H1 (cell line): ENCODE measurements around the gene GAREM2. TPM values are rescaled to one million over a fixed set of nuclear protein-coding genes. Genes with fewer than 3 reads are reported as not detected.

Experiments used
- CTCF ChIA-PET: fragments of 300-600 bp; sonication (Branson Sonifier 250); formaldehyde crosslinking; loops from one replicate; lab custom pipeline; 2021; ENCODE audit not compliant: partially characterized antibody; lab: Charles Lee
- POLR2A ChIA-PET: fragments of 300-600 bp; sonication (Branson Sonifier 250); formaldehyde crosslinking; loops from one replicate; lab custom pipeline; 2021; ENCODE audit warnings: inconsistent platforms; ENCODE audit not compliant: partially characterized antibody; lab: Charles Lee
- DNase-seq, 2 experiments: peaks; one replicate each; pipeline versions ENCODE4 v3.0.0 to v3.0.0-alpha.2; 2010 to 2022; ENCODE audit warnings: low spot score in 2 of 2, low read depth in 1 of 2, mixed read lengths in 1 of 2
- FAIRE-seq: peaks from 2 replicates; lab custom pipeline; 2011; peaks lifted over from hg19 to GRCh38; lab: Jason Lieb, UNC
- H2AFZ ChIP-seq: 2 replicates; pipeline ENCODE4 v1.8.1; 2012; ENCODE audit warnings: low read length, inconsistent platforms
- H2AK5ac ChIP-seq: 2 replicates; pipeline ENCODE4 v1.6.1; 2013; ENCODE audit warnings: low read depth, low read length
- H2BK120ac ChIP-seq: replicated peaks from 2 replicates; pipeline ENCODE3; 2013; ENCODE audit warnings: low read depth, low read length, inconsistent platforms
- H2BK12ac ChIP-seq: 2 replicates; pipeline ENCODE4 v1.6.1; 2013; ENCODE audit warnings: low read depth, low read length
- H2BK15ac ChIP-seq: 2 replicates; pipeline ENCODE4 v1.6.1; 2013; ENCODE audit warnings: low read length
- H2BK20ac ChIP-seq: 2 replicates; pipeline ENCODE4 v1.6.1; 2013; ENCODE audit warnings: low read length
- H2BK5ac ChIP-seq: 2 replicates; pipeline ENCODE4 v1.6.1; 2013; ENCODE audit warnings: low read depth, low read length
- H3K14ac ChIP-seq: 2 replicates; pipeline ENCODE4 v1.6.1; 2013; ENCODE audit warnings: inconsistent platforms; ENCODE audit not compliant: insufficient read length
- H3K18ac ChIP-seq: 2 replicates; pipeline ENCODE4 v1.6.1; 2013; ENCODE audit warnings: low read length; ENCODE audit errors: extremely low read depth
- H3K23ac ChIP-seq: 2 replicates; pipeline ENCODE4 v1.6.1; 2013; ENCODE audit warnings: inconsistent platforms; ENCODE audit not compliant: insufficient read length
- H3K23me2 ChIP-seq: 2 replicates; pipeline ENCODE4 v1.6.1; 2013; ENCODE audit warnings: low read depth, low read length
- H3K27ac ChIP-seq: 2 replicates; pipeline ENCODE4 v1.6.1; 2011; ENCODE audit warnings: low read depth, low read length, inconsistent platforms
- H3K27me3 ChIP-seq, 4 experiments: replicated peaks in 1 of 4; 1 replicate in 1 of 4; 2 replicates in 3 of 4; pipeline versions ENCODE4 v1.6.1 to v1.8.1; 2011 to 2013; ENCODE audit warnings: low read length in 3 of 4, mild to moderate bottlenecking in 3 of 4, inconsistent platforms in 2 of 4, mixed read lengths in 2 of 4, moderate library complexity in 1 of 4; ENCODE audit not compliant: control insufficient read depth in 3 of 4, insufficient read depth in 3 of 4; ENCODE audit errors: extremely low read depth in 1 of 4
- H3K36me3 ChIP-seq, 4 experiments: 2 replicates each; pipeline versions ENCODE4 v1.6.1 to v1.8.1; 2011 to 2013; ENCODE audit warnings: mild to moderate bottlenecking in 4 of 4, low read length in 3 of 4, moderate library complexity in 2 of 4, control low read depth in 1 of 4, inconsistent platforms in 1 of 4; ENCODE audit not compliant: insufficient read depth in 4 of 4, control insufficient read depth in 2 of 4
- H3K4ac ChIP-seq: replicated peaks from 2 replicates; pipeline ENCODE3; 2013; ENCODE audit warnings: low read length, low read depth, mixed read lengths, inconsistent platforms; ENCODE audit not compliant: insufficient read length
- H3K4me1 ChIP-seq, 4 experiments: replicated peaks in 1 of 4; 1 replicate in 1 of 4; 2 replicates in 3 of 4; pipeline versions ENCODE4 v1.6.1 to v1.8.1; 2011 to 2013; ENCODE audit warnings: low read length in 3 of 4, inconsistent platforms in 2 of 4, mixed read lengths in 1 of 4; ENCODE audit not compliant: insufficient read depth in 4 of 4, control insufficient read depth in 3 of 4
- H3K4me2 ChIP-seq, 2 experiments: 2 replicates each; pipeline versions ENCODE4 v1.6.1 to v1.8.1; 2011 to 2013; ENCODE audit warnings: low read depth in 2 of 2, low read length in 2 of 2, control low read depth in 1 of 2, inconsistent platforms in 1 of 2, mild to moderate bottlenecking in 1 of 2; ENCODE audit not compliant: insufficient read depth in 1 of 2
- H3K4me3 ChIP-seq, 4 experiments: fragments of 200-600, 300-600 bp in 1 of 4; sonication (generic), shearing (Covaris generic), sonication (Bioruptor Twin) in 1 of 4; 2 replicates each; pipeline versions ENCODE4 v1.5.1 to v1.8.1; 2011 to 2016; ENCODE audit warnings: low read length in 4 of 4, low read depth in 3 of 4, control low read depth in 2 of 4, inconsistent platforms in 2 of 4, mild to moderate bottlenecking in 2 of 4, mixed read lengths in 1 of 4, moderate library complexity in 1 of 4; ENCODE audit not compliant: insufficient read depth in 2 of 4; ENCODE audit errors: extremely low read depth in 1 of 4
- H3K56ac ChIP-seq: replicated peaks from 2 replicates; pipeline ENCODE3; 2013; ENCODE audit warnings: low read depth, mild to moderate bottlenecking, mixed read lengths, low read length, inconsistent platforms; ENCODE audit not compliant: insufficient read length
- H3K79me1 ChIP-seq: 2 replicates; pipeline ENCODE4 v1.6.1; 2013; ENCODE audit warnings: low read depth, low read length, control low read depth
- H3K79me2 ChIP-seq, 2 experiments: 2 replicates each; pipeline versions ENCODE4 v1.6.1 to v1.8.1; 2012 to 2013; ENCODE audit warnings: low read length in 2 of 2, mild to moderate bottlenecking in 2 of 2, inconsistent platforms in 1 of 2; ENCODE audit not compliant: insufficient read depth in 2 of 2, control insufficient read depth in 1 of 2
- H3K9ac ChIP-seq, 4 experiments: replicated peaks in 1 of 4; 1 replicate in 1 of 4; 2 replicates in 3 of 4; pipeline versions ENCODE4 v1.6.1 to v1.8.1; 2011 to 2013; ENCODE audit warnings: low read depth in 3 of 4, low read length in 3 of 4, control low read depth in 2 of 4, mild to moderate bottlenecking in 2 of 4, moderate library complexity in 2 of 4, inconsistent platforms in 1 of 4; ENCODE audit errors: extremely low read depth in 1 of 4
- H3K9me3 ChIP-seq, 2 experiments: 2 replicates each; pipeline versions ENCODE4 v1.6.1 to v1.8.1; 2012 to 2013; ENCODE audit warnings: mild to moderate bottlenecking in 2 of 2, moderate library complexity in 2 of 2, control low read depth in 1 of 2, inconsistent platforms in 1 of 2, low read depth in 1 of 2, low read length in 1 of 2, mixed read lengths in 1 of 2; ENCODE audit not compliant: insufficient read depth in 2 of 2
- H4K20me1 ChIP-seq, 2 experiments: replicated peaks in 1 of 2; 2 replicates each; pipeline versions ENCODE3 to v1.8.1; 2011 to 2013; ENCODE audit warnings: inconsistent platforms in 2 of 2, low read length in 2 of 2, mild to moderate bottlenecking in 1 of 2; ENCODE audit not compliant: insufficient read depth in 2 of 2, control insufficient read depth in 1 of 2
- H4K5ac ChIP-seq: 2 replicates; pipeline ENCODE4 v1.6.1; 2013; ENCODE audit warnings: low read length, low read depth, mixed read lengths, inconsistent platforms; ENCODE audit not compliant: insufficient read length
- H4K8ac ChIP-seq: 2 replicates; pipeline ENCODE4 v1.8.0; 2013; ENCODE audit warnings: mild to moderate bottlenecking, moderate library complexity, low read length, inconsistent platforms; ENCODE audit not compliant: insufficient read depth; ENCODE audit errors: extremely low read depth
- H4K91ac ChIP-seq: replicated peaks from 2 replicates; pipeline ENCODE3; 2013; ENCODE audit warnings: low read length, mixed read lengths, inconsistent platforms; ENCODE audit not compliant: insufficient read length
- ATF3 ChIP-seq: IDR thresholded peaks from 2 replicates; pipeline ENCODE4 v1.6.1; 2011; ENCODE audit warnings: low read depth, mild to moderate bottlenecking, low read length; ENCODE audit not compliant: insufficient read depth
- SP2 ChIP-seq: IDR thresholded peaks from 2 replicates; pipeline ENCODE4 v1.6.1; 2012; ENCODE audit warnings: mild to moderate bottlenecking, low read length, inconsistent platforms
- TCF12 ChIP-seq: IDR thresholded peaks from 2 replicates; pipeline ENCODE4 v1.6.1; 2011; ENCODE audit warnings: low read depth, mild to moderate bottlenecking, low read length
- WGBS, 2 experiments: shearing (Covaris generic) in 1 of 2; methylation state at CpG; one replicate each; pipeline versions ENCODE4 v1.1.6 to v1.1.7; 2013 to 2015; ENCODE audit warnings: low lambda C conversion rate in 2 of 2, mixed read lengths in 2 of 2, inconsistent platforms in 1 of 2, low coverage in 1 of 2, missing lambda C conversion rate in 1 of 2; ENCODE audit not compliant: insufficient replicate concordance in 2 of 2, insufficient coverage in 1 of 2, insufficient read length in 1 of 2; ENCODE audit errors: extremely low coverage in 1 of 2, missing lambda C conversion rate in 1 of 2; 5-methylcytosine and 5-hydroxymethylcytosine counted together
- polyA plus RNA-seq, 7 experiments: library from polyadenylated mRNA; depleted of rRNA in 3 of 7; stranded (reverse) in 5 of 7; unstranded in 2 of 7; fragments of >200 nt in 5 of 7; fragments of 200-250 nt in 2 of 7; gene quantifications; 1 replicate in 5 of 7; 2 replicates in 1 of 7; 4 replicates in 1 of 7; pipeline versions ENCODE4 v1.2.1 to v1.2.3, GENCODE V29; 2011 to 2013; ENCODE audit warnings: missing spikeins in 2 of 7, mixed read lengths in 2 of 7
- total RNA-seq: library from RNA; stranded (reverse); fragmentation: NEBNext Ultra II Directional; extraction: Animal tissue kit (Norgen Biotek cat#: 25700); gene quantifications from 2 replicates; pipeline ENCODE4 v1.2.1, GENCODE V29; 2021

The GAREM2 gene
- total and polyA plus RNA-seq, 2 of the 8 experiments (the other 6 are each of a cell fraction or from before 2014, with no cell fraction given): 19.9 TPM

DNA sequence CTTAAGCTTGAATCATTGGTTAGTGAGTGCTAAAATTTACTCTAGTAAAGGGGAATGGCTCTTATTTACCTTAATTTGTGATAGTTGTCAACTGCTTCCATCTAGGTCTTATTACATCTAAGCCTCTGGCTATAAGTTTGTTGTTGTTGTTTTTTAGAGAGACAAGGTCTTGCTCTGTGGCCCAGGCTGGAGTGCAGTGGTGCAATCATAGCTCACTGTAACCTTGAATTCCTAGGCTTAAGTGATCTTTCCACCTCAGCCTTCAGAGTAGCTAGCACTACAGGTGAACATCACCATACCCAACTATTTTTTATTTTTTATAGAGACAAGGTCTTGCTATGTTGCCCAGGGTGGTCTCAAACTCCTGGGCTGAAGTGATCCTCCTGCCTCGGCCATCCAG is 65.0 kb downstream of the GAREM2 start:
- H4K8ac ChIP-seq: no peak overlapping the region
- 100% methylated on average over 1 of the region's 1 CpG; no CpG with 5 or more reads in 1 of the 2 experiments for WGBS, 2 experiments
- POLR2A ChIA-PET: interaction anchor here (0.7 to 0.9 kb wide), 2 partner anchors 9 to 194 kb away, joined by 3 to 4 read pairs; no protein-coding TSS in a partner anchor

More for the DNA sequence above, 65.0 kb downstream of the GAREM2 start:
- H3K27ac ChIP-seq: no peak overlapping the region
- no peak overlapping the region for H4K5ac ChIP-seq
- H2BK20ac ChIP-seq: no peak overlapping the region
- CTCF ChIA-PET: interaction anchor here (0.6 to 1.1 kb wide), 4 partner anchors 35 to 1178 kb away, joined by 3 to 4 read pairs (median 4); no protein-coding TSS in a partner anchor
- H2AFZ ChIP-seq: no peak overlapping the region
- H3K23ac ChIP-seq: no peak overlapping the region
- FAIRE-seq: no peak
- no peak overlapping the region for H3K4ac ChIP-seq
- peaks cover 0 to 2% (median 0%) of the 10 kb centered on the region in 4 experiments; a peak in 1 of 7 replicates for H3K4me1 ChIP-seq
- no peak overlapping the region for H3K56ac ChIP-seq
- no peak overlapping the region for H2AK5ac ChIP-seq
- H2BK15ac ChIP-seq: no peak overlapping the region
- H4K91ac ChIP-seq: no peak overlapping the region
- no peaks in the 10 kb centered on the region for H3K27me3 ChIP-seq
- no peak overlapping the region for H2BK120ac ChIP-seq
- H3K14ac ChIP-seq: no peak overlapping the region
- peaks cover under 1% of the 10 kb centered on the region; the same call in 1 of the 2 replicates for H3K23me2 ChIP-seq
- H4K20me1 ChIP-seq: peaks cover 0 to 2% of the 10 kb centered on the region in 2 experiments
- no peak overlapping the region for H3K9ac ChIP-seq
- H3K4me3 ChIP-seq: no peak overlapping the region
- no peak overlapping the region for H3K18ac ChIP-seq
- H3K79me2 ChIP-seq: peaks cover 0 to 36% of the 10 kb centered on the region in 2 experiments; a peak in 3 of 4 replicates
- no peak overlapping the region for H2BK12ac ChIP-seq
- peaks cover 10 to 52% (median 34%) of the 10 kb centered on the region in 4 experiments for H3K36me3 ChIP-seq
- DNase-seq: no peak
- H3K79me1 ChIP-seq: no peaks in the 10 kb centered on the region; the same call in 1 of the 2 replicates
- no peaks in the 10 kb centered on the region for H3K9me3 ChIP-seq
- H3K4me2 ChIP-seq: no peak overlapping the region
- no peak overlapping the region for H2BK5ac ChIP-seq
- TF ChIP-seq SP2 (no peak), TCF12 (no peak), ATF3 (no peak)
